ENCODE results near the gene FRMD4A.
"Not testable (repeated sequence)": the region's sequence is repeated elsewhere in the genome, so short reads cannot be mapped to it uniquely, and the experiment has no call there.

FRMD4A gene

DNA sequence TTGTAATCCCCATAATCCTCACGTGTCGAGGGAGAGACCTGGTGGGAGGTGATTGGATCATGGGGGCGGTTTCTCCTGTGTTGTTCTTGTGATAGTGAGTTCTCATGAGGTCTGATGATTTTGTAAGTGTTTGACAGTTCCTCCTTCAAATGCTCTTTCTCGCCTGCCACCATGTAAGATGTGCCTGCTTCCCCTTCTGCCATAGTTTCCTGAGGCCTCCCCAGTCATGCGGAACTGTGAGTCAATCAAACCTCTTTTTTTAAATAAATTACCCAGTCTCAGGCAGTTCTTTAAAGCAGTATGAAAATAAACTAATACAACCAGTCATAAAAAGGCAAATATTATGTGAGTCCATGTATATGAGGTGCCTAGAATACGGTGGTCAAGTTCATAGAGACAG is 87.5 kb downstream of the FRMD4A start:
- H3K36me3 ChIP-seq, result no peaks in the 10 kb centered on the region
- H3K9me3 ChIP-seq, result no peaks in the 10 kb centered on the region
- H3K27ac ChIP-seq, result no peak overlapping the region
- TF ChIP-seq CTCF (IDR thresholded peaks at IDR 0.05), result no peak
- no peaks in the 10 kb centered on the region for H3K4me1 ChIP-seq (ENCODE audit: control insufficient read depth in 1 of 2, insufficient read depth in 1 of 2, low read depth in 1 of 2, low read length in 1 of 2)
- H3K27me3 ChIP-seq, result peaks cover 22% of the 10 kb centered on the region
- no peak overlapping the region for H3K4me3 ChIP-seq (ENCODE audit: low read depth in 1 of 2, low read length in 1 of 2)

DNA sequence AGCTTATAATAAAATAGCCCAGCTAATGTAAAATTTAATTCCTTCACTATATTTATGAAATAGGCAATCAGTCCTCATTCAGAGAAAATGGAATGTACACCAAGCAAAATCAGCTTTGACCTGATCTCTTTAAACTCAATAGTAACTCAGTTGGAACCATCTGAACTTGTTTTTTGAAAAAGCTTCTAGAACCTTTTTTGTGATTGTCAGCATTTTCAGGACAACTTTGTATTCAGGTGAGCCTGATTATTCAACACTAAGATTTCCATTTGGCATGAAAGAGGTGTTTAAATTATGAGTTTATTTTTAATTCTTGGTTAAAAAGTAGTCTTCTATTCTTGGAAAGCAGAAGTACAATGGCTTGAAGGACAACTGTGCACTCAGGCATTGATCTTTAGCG is 89.5 kb downstream of the FRMD4A start:
- Histone ChIP-seq H3K4me3 (ENCODE audit: low read depth in 1 of 2, low read length in 1 of 2) (no peak overlapping the region), H3K4me1 (ENCODE audit: control insufficient read depth in 1 of 2, insufficient read depth in 1 of 2, low read depth in 1 of 2, low read length in 1 of 2) (no peaks in the 10 kb centered on the region), H3K36me3 (no peaks in the 10 kb centered on the region), H3K27ac (no peak overlapping the region), H3K9me3 (no peaks in the 10 kb centered on the region), H3K27me3 (peaks cover 22% of the 10 kb centered on the region)
- TF ChIP-seq CTCF (IDR thresholded peaks at IDR 0.05), result no peak

DNA sequence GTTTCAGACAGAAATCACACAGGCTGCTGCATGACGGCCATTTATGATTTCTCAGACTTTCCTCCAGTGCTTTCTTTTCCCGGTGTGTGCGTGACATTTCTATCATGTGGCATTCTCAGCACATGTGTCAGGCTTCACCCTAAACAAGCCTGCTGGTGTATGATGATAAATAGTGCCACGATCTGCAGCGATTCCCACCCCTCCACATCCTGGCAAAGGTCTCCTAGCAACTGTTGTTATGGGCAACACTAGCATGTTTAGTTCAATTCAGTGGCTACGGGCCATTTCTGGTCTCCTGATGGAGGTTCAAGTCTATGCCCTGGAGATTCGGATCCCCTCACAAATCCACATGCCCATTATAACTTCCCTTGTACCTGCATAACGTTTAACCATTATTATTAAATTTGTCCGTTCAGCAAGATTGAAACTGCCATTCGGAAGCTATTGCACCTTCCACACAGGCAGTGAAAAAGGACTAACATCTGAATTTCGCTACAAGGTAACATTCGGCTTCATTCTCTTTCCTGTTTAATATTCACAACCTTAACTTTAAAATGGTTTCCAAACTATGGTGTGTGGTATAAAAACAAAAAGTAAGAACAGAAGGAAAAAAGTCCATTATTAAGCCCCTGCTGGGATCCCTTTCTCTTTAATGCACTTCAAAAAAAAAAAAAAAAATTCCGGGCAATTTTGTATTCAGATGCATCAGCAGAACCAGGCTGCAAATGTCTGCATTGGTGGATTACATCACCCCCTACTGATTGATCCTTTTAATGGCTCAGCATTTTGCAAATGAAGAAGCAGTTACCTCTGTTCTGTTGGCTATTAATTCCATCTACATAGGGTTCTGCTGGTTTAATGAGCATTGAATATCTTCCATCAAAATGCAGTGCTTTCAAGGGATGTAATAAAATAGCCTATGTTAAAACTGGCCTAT is 90.2 kb downstream of the FRMD4A start:
- no peak for TF ChIP-seq CTCF (IDR thresholded peaks at IDR 0.05)
- Histone ChIP-seq H3K27ac (no peak overlapping the region), H3K4me3 (ENCODE audit: low read depth in 1 of 2, low read length in 1 of 2) (no peak overlapping the region), H3K9me3 (no peaks in the 10 kb centered on the region), H3K36me3 (no peaks in the 10 kb centered on the region), H3K27me3 (peaks cover 22% of the 10 kb centered on the region), H3K4me1 (ENCODE audit: control insufficient read depth in 1 of 2, insufficient read depth in 1 of 2, low read depth in 1 of 2, low read length in 1 of 2) (no peaks in the 10 kb centered on the region)

DNA sequence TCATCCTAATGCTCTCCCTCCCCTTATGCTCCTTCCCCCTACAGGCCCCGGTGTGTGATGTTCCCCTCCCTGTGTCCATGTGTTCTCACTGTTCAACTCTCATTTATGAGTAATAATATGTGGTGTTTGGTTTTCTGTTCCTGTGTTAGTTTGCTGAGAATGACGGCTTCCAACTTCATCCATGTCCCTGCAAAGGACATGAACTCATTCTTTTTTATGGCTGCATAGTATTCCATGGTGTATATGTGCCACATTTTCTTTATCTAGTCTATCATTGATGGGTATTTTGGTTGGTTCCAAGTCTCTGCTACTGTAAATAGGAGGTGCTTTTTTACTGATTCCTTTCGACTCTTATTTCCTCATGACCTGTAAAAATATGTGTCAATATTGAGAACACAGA is 92.1 kb downstream of the FRMD4A start:
- H3K4me1 ChIP-seq (ENCODE audit: control insufficient read depth in 1 of 2, insufficient read depth in 1 of 2, low read depth in 1 of 2, low read length in 1 of 2); H3K36me3 ChIP-seq; H3K9me3 ChIP-seq; H3K4me3 ChIP-seq (ENCODE audit: low read depth in 1 of 2, low read length in 1 of 2); H3K27ac ChIP-seq: not testable (repeated sequence)
- H3K27me3 ChIP-seq, result peaks cover 22% of the 10 kb centered on the region

- Histone ChIP-seq H3K27ac (no peak overlapping the region), H3K4me1 (ENCODE audit: control insufficient read depth in 1 of 2, insufficient read depth in 1 of 2, low read depth in 1 of 2, low read length in 1 of 2) (no peaks in the 10 kb centered on the region), H3K4me3 (ENCODE audit: low read depth in 1 of 2, low read length in 1 of 2) (no peak overlapping the region), H3K27me3 (peaks cover 17% of the 10 kb centered on the region), H3K9me3 (no peaks in the 10 kb centered on the region), H3K36me3 (no peaks in the 10 kb centered on the region)
- no peak for TF ChIP-seq CTCF (IDR thresholded peaks at IDR 0.05)
Observed at GRCh38 chr10:14236341-14236740, 94.4 kb downstream of the FRMD4A start.

DNA sequence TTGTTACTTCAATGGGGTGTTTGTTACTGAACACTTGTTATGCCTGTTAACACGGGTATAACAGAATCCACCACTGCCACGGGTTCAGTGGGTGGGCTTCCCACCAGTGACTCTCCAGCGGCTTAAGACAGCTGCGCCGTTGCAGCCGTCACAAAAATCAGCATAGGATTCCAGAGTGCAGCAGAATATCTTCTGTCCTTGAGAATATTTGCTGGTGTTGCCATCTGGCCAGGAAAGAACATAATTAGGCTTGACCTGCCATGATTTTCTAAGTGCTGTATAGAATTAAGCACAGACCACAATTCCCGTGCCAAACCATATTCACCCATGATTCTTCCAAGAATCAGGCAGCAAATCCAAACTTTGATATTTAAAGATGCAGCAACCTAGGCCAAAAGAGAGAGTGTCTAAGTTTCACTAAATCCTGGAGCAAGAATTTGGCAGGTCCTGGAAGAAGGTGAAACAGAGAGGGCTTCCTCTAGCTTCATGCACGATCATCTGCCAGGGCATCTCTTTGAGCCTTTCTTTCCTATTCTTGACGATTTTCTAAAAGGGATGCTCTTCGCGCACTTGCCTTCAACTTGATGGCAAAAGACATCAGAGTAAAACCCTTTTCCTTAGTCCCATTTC is 95.0 kb downstream of the FRMD4A start:
- H3K4me1 ChIP-seq (ENCODE audit: control insufficient read depth in 1 of 2, insufficient read depth in 1 of 2, low read depth in 1 of 2, low read length in 1 of 2), result no peaks in the 10 kb centered on the region
- TF ChIP-seq CTCF (IDR thresholded peaks at IDR 0.05), result no peak
- H3K4me3 ChIP-seq (ENCODE audit: low read depth in 1 of 2, low read length in 1 of 2), result no peak overlapping the region
- H3K27me3 ChIP-seq, result peaks cover 11% of the 10 kb centered on the region
- no peaks in the 10 kb centered on the region for H3K36me3 ChIP-seq
- H3K27ac ChIP-seq, result no peak overlapping the region
- H3K9me3 ChIP-seq, result no peaks in the 10 kb centered on the region
